ENCODE data around the gene FOXP1.

Gene FOXP1

DNA sequence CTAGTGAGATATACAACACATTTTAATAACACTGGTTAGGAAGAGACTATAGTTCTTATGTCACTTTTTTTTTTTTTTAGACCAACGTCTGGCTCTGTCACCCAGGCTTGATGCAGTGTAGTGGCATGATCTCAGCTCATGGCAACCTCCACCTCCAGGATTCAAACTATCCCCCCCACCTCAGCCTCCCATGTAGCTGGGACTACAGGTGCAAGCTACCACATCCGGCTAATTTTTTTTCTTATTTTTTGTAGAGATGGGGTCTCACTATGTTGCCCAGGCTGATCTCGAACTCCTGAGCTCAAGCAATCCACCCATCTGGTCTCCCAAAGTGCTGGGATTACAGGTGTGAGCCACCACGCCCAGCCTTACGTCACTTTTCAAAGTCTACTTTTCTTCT is 100.8 kb downstream of the FOXP1 start:
- Histone ChIP-seq H3K4me1 (ENCODE audit: control insufficient read depth in 1 of 2, insufficient read depth in 2 of 2, low read length in 2 of 2) (no peaks in the 10 kb centered on the region), H3K9me3 (ENCODE audit: control insufficient read depth in 1 of 2, low read length in 2 of 2) (no peaks in the 10 kb centered on the region), H3K9ac (ENCODE audit: low read depth in 1 of 2, low read length in 2 of 2) (no peak overlapping the region), H3K36me3 (ENCODE audit: control insufficient read depth in 1 of 2, insufficient read depth in 2 of 2, low read length in 2 of 2) (no peaks in the 10 kb centered on the region), H3K4me3 (ENCODE audit: low read depth in 1 of 2, low read length in 2 of 2) (no peak overlapping the region), H3K27me3 (ENCODE audit: control insufficient read depth in 1 of 2, insufficient read depth in 2 of 2, low read length in 2 of 2) (no peaks in the 10 kb centered on the region), H3K27ac (ENCODE audit: low read depth, low read length) (no peak overlapping the region)

DNA sequence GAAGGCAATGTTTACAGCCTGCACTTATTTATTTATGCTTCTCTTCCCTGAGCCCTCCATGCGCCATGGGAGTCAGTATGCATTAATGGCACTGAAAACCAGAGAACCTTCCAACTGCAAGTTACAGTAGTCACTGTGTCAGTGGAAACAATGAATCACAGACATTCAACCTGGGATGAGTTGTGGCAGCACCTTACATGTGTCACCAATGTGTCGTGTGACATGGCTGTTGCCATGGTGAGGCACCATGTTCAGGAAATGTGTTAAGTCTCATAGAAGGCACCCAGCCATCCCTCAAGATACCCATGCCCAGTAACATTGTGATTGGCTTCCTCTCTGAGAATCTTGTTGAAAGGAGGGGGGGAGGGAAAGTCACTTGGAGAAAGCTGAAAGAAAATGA is 105.0 kb downstream of the FOXP1 start:
- H3K4me1 ChIP-seq (ENCODE audit: control insufficient read depth in 1 of 2, insufficient read depth in 2 of 2, low read length in 2 of 2) = no peaks in the 10 kb centered on the region
- no peaks in the 10 kb centered on the region for H3K36me3 ChIP-seq (ENCODE audit: control insufficient read depth in 1 of 2, insufficient read depth in 2 of 2, low read length in 2 of 2)

DNA sequence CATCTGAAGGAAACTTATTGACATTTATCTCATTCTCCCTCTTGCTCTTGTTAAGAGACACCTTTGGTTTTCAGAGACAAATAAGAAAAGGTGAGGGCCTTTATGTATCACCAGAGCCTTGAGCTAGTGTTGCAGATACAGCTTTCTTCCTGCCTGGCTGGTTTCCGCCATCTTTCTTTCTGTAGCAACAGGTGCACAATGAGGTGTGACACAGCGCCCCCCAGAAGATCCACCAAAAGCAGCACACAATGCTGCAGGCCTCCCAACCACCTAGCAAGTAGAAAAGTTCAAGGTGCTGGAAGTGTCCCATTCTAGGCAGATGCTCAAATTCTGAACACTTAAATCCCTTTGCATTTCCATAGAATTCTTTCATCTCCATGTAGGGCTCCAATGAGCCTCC is 106.6 kb downstream of the FOXP1 start:
- H3K9me3 ChIP-seq (ENCODE audit: control insufficient read depth in 1 of 2, low read length in 2 of 2) = no peaks in the 10 kb centered on the region
- H3K4me3 ChIP-seq (ENCODE audit: low read depth in 1 of 2, low read length in 2 of 2) = no peak overlapping the region
- H3K4me1 ChIP-seq (ENCODE audit: control insufficient read depth in 1 of 2, insufficient read depth in 2 of 2, low read length in 2 of 2) = no peaks in the 10 kb centered on the region
- no peak overlapping the region for H3K27ac ChIP-seq (ENCODE audit: low read depth, low read length)
- no peak overlapping the region for H3K9ac ChIP-seq (ENCODE audit: low read depth in 1 of 2, low read length in 2 of 2)
- H3K36me3 ChIP-seq (ENCODE audit: control insufficient read depth in 1 of 2, insufficient read depth in 2 of 2, low read length in 2 of 2) = no peaks in the 10 kb centered on the region
- H3K27me3 ChIP-seq (ENCODE audit: control insufficient read depth in 1 of 2, insufficient read depth in 2 of 2, low read length in 2 of 2) = no peaks in the 10 kb centered on the region

More for the DNA sequence above, 105.0 kb downstream of the FOXP1 start:
- no peaks in the 10 kb centered on the region for H3K27me3 ChIP-seq (ENCODE audit: control insufficient read depth in 1 of 2, insufficient read depth in 2 of 2, low read length in 2 of 2)
- H3K9me3 ChIP-seq (ENCODE audit: control insufficient read depth in 1 of 2, low read length in 2 of 2) = no peaks in the 10 kb centered on the region
- no peak overlapping the region for H3K4me3 ChIP-seq (ENCODE audit: low read depth in 1 of 2, low read length in 2 of 2)
- no peak overlapping the region for H3K27ac ChIP-seq (ENCODE audit: low read depth, low read length)
- no peak overlapping the region for H3K9ac ChIP-seq (ENCODE audit: low read depth in 1 of 2, low read length in 2 of 2)

DNA sequence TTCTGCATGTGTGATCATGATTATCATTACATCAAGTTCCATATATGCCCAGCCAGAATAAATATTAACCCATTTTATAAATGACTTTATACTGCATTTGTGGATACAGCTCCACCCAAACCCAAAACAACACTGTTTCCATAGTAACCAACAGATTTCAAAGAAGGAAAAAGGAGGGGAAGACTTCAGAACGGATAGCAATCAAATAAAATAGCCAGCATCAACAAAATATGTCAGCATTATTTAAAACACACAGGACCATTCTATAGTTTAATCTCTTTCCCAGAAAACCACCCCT is 114.4 kb downstream of the FOXP1 start:
- no peak overlapping the region for H3K27ac ChIP-seq (ENCODE audit: low read depth, low read length)
- no peak overlapping the region for H3K4me3 ChIP-seq (ENCODE audit: low read depth in 1 of 2, low read length in 2 of 2)
- H3K9me3 ChIP-seq (ENCODE audit: control insufficient read depth in 1 of 2, low read length in 2 of 2) = no peaks in the 10 kb centered on the region
- H3K27me3 ChIP-seq (ENCODE audit: control insufficient read depth in 1 of 2, insufficient read depth in 2 of 2, low read length in 2 of 2) = no peaks in the 10 kb centered on the region
- no peaks in the 10 kb centered on the region for H3K4me1 ChIP-seq (ENCODE audit: control insufficient read depth in 1 of 2, insufficient read depth in 2 of 2, low read length in 2 of 2)
- H3K36me3 ChIP-seq (ENCODE audit: control insufficient read depth in 1 of 2, insufficient read depth in 2 of 2, low read length in 2 of 2) = peaks cover 0 to 4% of the 10 kb centered on the region in 2 donors
- no peak overlapping the region for H3K9ac ChIP-seq (ENCODE audit: low read depth in 1 of 2, low read length in 2 of 2)

DNA sequence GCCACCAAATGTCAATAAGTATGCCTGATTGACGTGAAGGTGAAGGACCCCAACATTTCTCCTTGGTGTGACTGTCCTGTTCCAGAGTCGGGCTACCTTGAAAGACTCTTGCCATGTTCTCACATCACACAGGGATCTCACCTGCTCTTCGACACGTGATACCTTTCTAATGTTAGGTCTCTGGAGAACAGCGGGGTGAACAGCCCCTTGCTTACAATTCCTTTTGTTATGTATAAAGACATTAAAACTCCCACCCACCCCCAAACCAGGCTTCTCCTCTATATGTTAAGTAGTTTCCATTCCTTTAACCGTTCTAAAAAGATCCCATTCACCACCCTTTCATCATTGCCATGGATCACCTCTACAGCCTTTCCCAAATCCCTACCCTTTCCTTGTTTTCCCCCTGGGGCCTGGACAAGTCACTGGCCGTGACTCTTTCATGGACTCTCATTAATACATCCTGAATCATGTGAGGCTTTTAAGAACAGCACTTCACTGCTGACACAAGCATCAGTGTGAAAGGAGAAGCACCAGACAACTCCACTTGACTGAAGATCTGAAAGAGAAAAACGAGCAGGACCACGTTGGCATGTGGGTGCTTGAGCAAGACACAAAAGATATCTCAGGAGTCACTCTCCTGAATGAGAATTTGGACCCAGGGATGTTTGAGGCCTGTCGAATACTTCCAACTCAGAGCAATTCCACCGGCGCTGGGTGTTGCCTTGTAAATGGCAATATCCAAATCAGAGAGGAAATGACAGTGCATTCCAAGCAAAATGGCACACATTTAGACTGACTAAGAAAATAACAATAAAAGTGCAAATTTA is 115.0 kb downstream of the FOXP1 start:
- Histone ChIP-seq H3K4me3 (ENCODE audit: low read depth in 1 of 2, low read length in 2 of 2) (no peak overlapping the region), H3K27me3 (ENCODE audit: control insufficient read depth in 1 of 2, insufficient read depth in 2 of 2, low read length in 2 of 2) (no peaks in the 10 kb centered on the region), H3K27ac (ENCODE audit: low read depth, low read length) (no peak overlapping the region), H3K9me3 (ENCODE audit: control insufficient read depth in 1 of 2, low read length in 2 of 2) (no peaks in the 10 kb centered on the region), H3K36me3 (ENCODE audit: control insufficient read depth in 1 of 2, insufficient read depth in 2 of 2, low read length in 2 of 2) (peaks cover 0 to 4% of the 10 kb centered on the region in 2 donors), H3K9ac (ENCODE audit: low read depth in 1 of 2, low read length in 2 of 2) (no peak overlapping the region), H3K4me1 (ENCODE audit: control insufficient read depth in 1 of 2, insufficient read depth in 2 of 2, low read length in 2 of 2) (no peaks in the 10 kb centered on the region)

DNA sequence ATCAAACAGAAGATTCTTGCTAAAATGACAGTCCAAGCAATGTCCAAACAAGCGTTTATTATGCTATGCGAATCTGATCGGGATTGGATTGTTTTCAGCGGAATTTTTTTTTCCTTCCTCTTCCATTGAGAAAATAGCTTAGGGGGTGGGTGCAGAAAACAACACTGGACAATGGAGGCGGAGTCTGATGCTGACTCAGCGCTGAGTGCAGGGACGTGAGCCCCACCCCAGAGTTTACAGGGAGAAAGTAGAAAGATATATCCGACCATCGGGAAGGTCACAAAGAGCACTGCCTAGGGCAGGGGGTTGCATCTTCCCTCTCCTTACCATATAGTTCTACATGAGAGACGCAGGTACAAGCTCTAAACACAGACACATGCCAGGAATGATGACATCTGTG is 117.0 kb downstream of the FOXP1 start:
- H3K27ac ChIP-seq (ENCODE audit: low read depth, low read length) = no peak overlapping the region
- no peak overlapping the region for H3K4me3 ChIP-seq (ENCODE audit: low read depth in 1 of 2, low read length in 2 of 2)

DNA sequence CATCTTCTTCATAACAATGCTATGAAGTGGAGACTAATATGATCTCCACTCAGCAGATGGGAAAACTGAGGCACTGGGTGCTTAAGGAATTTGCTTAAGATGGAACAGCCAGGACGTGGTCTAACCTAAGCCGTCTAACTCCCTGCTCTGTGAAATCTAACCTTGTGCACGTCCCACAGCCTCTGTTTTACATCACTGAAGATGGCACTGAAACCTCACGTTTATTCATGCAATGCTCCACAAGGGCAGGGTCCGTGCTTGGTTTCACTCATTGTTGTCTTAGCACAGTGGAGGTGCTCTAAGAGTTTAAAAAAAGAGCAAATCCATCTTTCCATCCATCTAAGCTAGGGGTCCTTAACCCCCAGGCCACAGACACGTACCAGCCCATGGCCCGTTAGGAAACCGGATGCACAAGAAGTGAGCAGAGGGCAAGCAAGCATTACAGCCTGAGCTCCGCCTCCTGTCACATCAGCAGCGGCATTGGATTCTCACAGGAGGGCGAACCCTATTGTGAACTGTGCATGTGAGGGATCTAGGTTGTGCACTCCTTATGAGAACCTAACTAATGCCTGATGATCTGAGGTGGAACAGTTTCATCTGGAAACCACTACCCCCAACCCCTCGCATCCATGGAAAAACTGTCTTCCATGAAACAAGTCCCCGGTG is 118.0 kb downstream of the FOXP1 start:
- H3K36me3 ChIP-seq (ENCODE audit: control insufficient read depth in 1 of 2, insufficient read depth in 2 of 2, low read length in 2 of 2) = peaks cover 0 to 4% of the 10 kb centered on the region in 2 donors
- H3K4me3 ChIP-seq (ENCODE audit: low read depth in 1 of 2, low read length in 2 of 2) = no peak overlapping the region
- H3K9ac ChIP-seq (ENCODE audit: low read depth in 1 of 2, low read length in 2 of 2) = no peak overlapping the region
- H3K4me1 ChIP-seq (ENCODE audit: control insufficient read depth in 1 of 2, insufficient read depth in 2 of 2, low read length in 2 of 2) = peaks cover 4% of the 10 kb centered on the region in 2 donors
- no peaks in the 10 kb centered on the region for H3K27me3 ChIP-seq (ENCODE audit: control insufficient read depth in 1 of 2, insufficient read depth in 2 of 2, low read length in 2 of 2)
- H3K27ac ChIP-seq (ENCODE audit: low read depth, low read length) = no peak overlapping the region
- H3K9me3 ChIP-seq (ENCODE audit: control insufficient read depth in 1 of 2, low read length in 2 of 2) = no peaks in the 10 kb centered on the region

More for the DNA sequence above, 117.0 kb downstream of the FOXP1 start:
- Histone ChIP-seq H3K4me1 (ENCODE audit: control insufficient read depth in 1 of 2, insufficient read depth in 2 of 2, low read length in 2 of 2) (peaks cover 4% of the 10 kb centered on the region in 2 donors), H3K9ac (ENCODE audit: low read depth in 1 of 2, low read length in 2 of 2) (no peak overlapping the region), H3K36me3 (ENCODE audit: control insufficient read depth in 1 of 2, insufficient read depth in 2 of 2, low read length in 2 of 2) (peaks cover 0 to 4% of the 10 kb centered on the region in 2 donors), H3K27me3 (ENCODE audit: control insufficient read depth in 1 of 2, insufficient read depth in 2 of 2, low read length in 2 of 2) (no peaks in the 10 kb centered on the region), H3K9me3 (ENCODE audit: control insufficient read depth in 1 of 2, low read length in 2 of 2) (no peaks in the 10 kb centered on the region)

DNA sequence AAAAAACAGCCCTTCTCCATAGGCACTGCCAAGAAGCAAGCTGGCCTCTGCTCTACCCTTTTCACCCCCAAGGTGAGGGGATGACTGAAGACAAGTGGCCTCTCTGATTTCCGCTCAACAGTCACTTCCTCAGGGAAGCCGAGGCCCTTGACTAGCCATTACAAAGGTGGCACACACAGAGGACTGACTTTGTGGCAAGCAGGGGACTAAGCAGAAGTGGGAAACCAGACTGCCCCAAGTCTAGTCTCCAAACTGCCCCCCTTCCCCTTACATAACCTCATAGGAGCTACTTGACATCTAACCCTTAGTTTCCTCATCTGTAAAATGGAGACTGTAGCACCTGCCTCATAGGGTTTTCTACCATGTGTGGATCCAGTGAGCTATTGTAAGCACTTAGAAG is 118.9 kb downstream of the FOXP1 start:
- Histone ChIP-seq H3K36me3 (ENCODE audit: control insufficient read depth in 1 of 2, insufficient read depth in 2 of 2, low read length in 2 of 2) (peaks cover 0 to 4% of the 10 kb centered on the region in 2 donors), H3K9ac (ENCODE audit: low read depth in 1 of 2, low read length in 2 of 2) (no peak overlapping the region), H3K27me3 (ENCODE audit: control insufficient read depth in 1 of 2, insufficient read depth in 2 of 2, low read length in 2 of 2) (no peaks in the 10 kb centered on the region), H3K9me3 (ENCODE audit: control insufficient read depth in 1 of 2, low read length in 2 of 2) (no peaks in the 10 kb centered on the region), H3K27ac (ENCODE audit: low read depth, low read length) (no peak overlapping the region), H3K4me3 (ENCODE audit: low read depth in 1 of 2, low read length in 2 of 2) (no peak overlapping the region), H3K4me1 (ENCODE audit: control insufficient read depth in 1 of 2, insufficient read depth in 2 of 2, low read length in 2 of 2) (peaks cover 4% of the 10 kb centered on the region in 2 donors)

DNA sequence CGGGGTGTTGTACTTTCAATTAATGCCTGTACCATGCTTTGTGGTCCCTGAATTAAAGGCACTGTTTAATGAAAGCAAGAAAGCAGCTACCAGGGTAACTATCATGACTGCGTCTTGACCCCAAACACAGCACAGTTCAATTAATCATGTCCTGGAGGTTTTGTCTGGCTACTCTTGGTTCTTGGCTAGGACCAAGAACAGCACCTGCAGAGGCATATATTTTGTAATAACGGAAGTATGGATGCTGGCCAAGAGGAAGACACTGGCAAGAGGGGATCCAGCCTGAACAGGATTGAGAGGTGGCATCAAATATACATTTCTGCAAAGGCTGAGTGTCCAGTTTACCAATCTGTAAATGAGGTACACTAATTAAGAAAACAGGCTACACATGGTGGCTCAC is 119.9 kb downstream of the FOXP1 start:
- H3K4me1 ChIP-seq (ENCODE audit: control insufficient read depth in 1 of 2, insufficient read depth in 2 of 2, low read length in 2 of 2) = peaks cover 4% of the 10 kb centered on the region in 2 donors
- no peak overlapping the region for H3K9ac ChIP-seq (ENCODE audit: low read depth in 1 of 2, low read length in 2 of 2)
- no peaks in the 10 kb centered on the region for H3K27me3 ChIP-seq (ENCODE audit: control insufficient read depth in 1 of 2, insufficient read depth in 2 of 2, low read length in 2 of 2)
- H3K36me3 ChIP-seq (ENCODE audit: control insufficient read depth in 1 of 2, insufficient read depth in 2 of 2, low read length in 2 of 2) = peaks cover 0 to 4% of the 10 kb centered on the region in 2 donors
- H3K27ac ChIP-seq (ENCODE audit: low read depth, low read length) = no peak overlapping the region
- H3K4me3 ChIP-seq (ENCODE audit: low read depth in 1 of 2, low read length in 2 of 2) = no peak overlapping the region
- H3K9me3 ChIP-seq (ENCODE audit: control insufficient read depth in 1 of 2, low read length in 2 of 2) = no peaks in the 10 kb centered on the region

DNA sequence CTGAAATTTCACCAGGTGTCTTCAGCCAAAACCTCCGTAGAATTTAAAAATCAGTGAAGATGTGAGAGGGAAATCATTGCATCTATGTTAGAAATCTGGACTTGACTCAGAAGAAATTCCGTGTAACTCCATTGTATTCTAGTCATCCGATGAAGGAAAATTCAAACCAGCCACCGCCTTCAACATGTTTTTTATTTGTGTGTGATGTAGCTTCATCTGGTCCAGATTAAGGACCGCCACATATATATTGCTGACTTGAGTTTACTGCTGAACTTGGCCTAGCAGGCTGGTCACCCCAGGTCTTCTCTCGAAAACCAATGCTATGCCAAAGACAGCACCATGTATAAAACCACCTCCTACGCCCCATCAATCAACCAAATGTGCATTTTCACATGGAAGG is 120.9 kb downstream of the FOXP1 start:
- Histone ChIP-seq H3K4me3 (ENCODE audit: low read depth in 1 of 2, low read length in 2 of 2) (no peak overlapping the region), H3K9me3 (ENCODE audit: control insufficient read depth in 1 of 2, low read length in 2 of 2) (no peaks in the 10 kb centered on the region), H3K36me3 (ENCODE audit: control insufficient read depth in 1 of 2, insufficient read depth in 2 of 2, low read length in 2 of 2) (peaks cover 0 to 4% of the 10 kb centered on the region in 2 donors), H3K27ac (ENCODE audit: low read depth, low read length) (no peak overlapping the region), H3K9ac (ENCODE audit: low read depth in 1 of 2, low read length in 2 of 2) (no peak overlapping the region), H3K27me3 (ENCODE audit: control insufficient read depth in 1 of 2, insufficient read depth in 2 of 2, low read length in 2 of 2) (no peaks in the 10 kb centered on the region), H3K4me1 (ENCODE audit: control insufficient read depth in 1 of 2, insufficient read depth in 2 of 2, low read length in 2 of 2) (peaks cover 4% of the 10 kb centered on the region in 2 donors)

All from duodenal mucosa (tissue), 2 donors.